Type B pancreatic cell (in vitro differentiated cells): ENCODE results near the gene PRLR. TPM values are rescaled to one million over a fixed set of nuclear protein-coding genes. Genes with fewer than 3 reads are reported as not detected.

ENCODE experiments used
- DNase-seq: peaks from one replicate; pipeline ENCODE4 v3.0.0; 2021; ENCODE audit warnings: mixed read lengths; ENCODE audit not compliant: unreplicated experiment; ENCODE audit errors: extremely low spot score
- H3K27ac Mint-ChIP-seq: 2 replicates; pipeline ENCODE4 v1.8.0; 2021; ENCODE audit warnings: mild to moderate bottlenecking, mixed read lengths
- H3K27me3 Mint-ChIP-seq: 2 replicates; pipeline ENCODE4 v1.8.0; 2021; ENCODE audit warnings: mixed read lengths
- H3K36me3 Mint-ChIP-seq: 2 replicates; pipeline ENCODE4 v1.8.0; 2021; ENCODE audit warnings: mixed read lengths
- H3K4me1 Mint-ChIP-seq: one replicate; pipeline ENCODE4 v1.8.0; 2021; ENCODE audit warnings: mixed read lengths; ENCODE audit not compliant: unreplicated experiment
- H3K4me3 Mint-ChIP-seq: 2 replicates; pipeline ENCODE4 v1.8.0; 2021; ENCODE audit warnings: mild to moderate bottlenecking, mixed read lengths
- H3K9me3 Mint-ChIP-seq: 2 replicates; pipeline ENCODE4 v1.8.0; 2021; ENCODE audit warnings: mixed read lengths
- CTCF ChIP-seq: fragments of 200-600 bp; sonication (generic); conservative IDR thresholded peaks from 2 replicates; pipeline ENCODE4 v1.5.0; 2021; ENCODE audit warnings: antibody characterized with exemption, mild to moderate bottlenecking
- total RNA-seq: library from RNA; stranded (reverse); gene quantifications from 2 replicates; pipeline ENCODE4 v1.2.1, GENCODE V29; 2021; ENCODE audit warnings: low replicate concordance

The PRLR gene
- total RNA-seq, 1 donor from 2014 or later, result 6.7 TPM

GRCh38 chr5:35164860-35165542, 65.3 kb downstream of the PRLR start:
- Mint-ChIP-seq H3K27ac (no peak overlapping the region), H3K9me3 (peaks cover 11% of the 10 kb centered on the region), H3K4me3 (no peak overlapping the region), H3K36me3 (no peaks in the 10 kb centered on the region), H3K27me3 (no peaks in the 10 kb centered on the region), H3K4me1 (no peaks in the 10 kb centered on the region)
- no peak for TF ChIP-seq CTCF
- no peak for DNase-seq

- no peak overlapping the region for H3K27ac Mint-ChIP-seq
- DNase-seq, result no peak
- H3K27me3 Mint-ChIP-seq, result no peaks in the 10 kb centered on the region
- H3K9me3 Mint-ChIP-seq, result no peaks in the 10 kb centered on the region
- TF ChIP-seq CTCF, result no peak
- H3K36me3 Mint-ChIP-seq, result no peaks in the 10 kb centered on the region
- H3K4me1 Mint-ChIP-seq, result no peaks in the 10 kb centered on the region
- no peak overlapping the region for H3K4me3 Mint-ChIP-seq
Measured at GRCh38 chr5:35163710-35164033, 66.6 kb downstream of the PRLR start.

- Mint-ChIP-seq H3K27me3 (no peaks in the 10 kb centered on the region), H3K36me3 (no peaks in the 10 kb centered on the region)
Measured at GRCh38 chr5:35162848-35163709, 67.2 kb downstream of the PRLR start.

GRCh38 chr5:35161652-35162273, 68.5 kb downstream of the PRLR start:
- Mint-ChIP-seq H3K9me3 (no peaks in the 10 kb centered on the region), H3K4me3 (no peak overlapping the region), H3K4me1 (no peaks in the 10 kb centered on the region), H3K27me3 (no peaks in the 10 kb centered on the region), H3K36me3 (no peaks in the 10 kb centered on the region), H3K27ac (no peak overlapping the region)
- no peak for TF ChIP-seq CTCF
- DNase-seq, result no peak

More at GRCh38 chr5:35162848-35163709, 67.2 kb downstream of the PRLR start:
- no peaks in the 10 kb centered on the region for H3K9me3 Mint-ChIP-seq
- no peak overlapping the region for H3K4me3 Mint-ChIP-seq
- no peak for TF ChIP-seq CTCF
- DNase-seq, result no peak
- H3K27ac Mint-ChIP-seq, result no peak overlapping the region
- no peaks in the 10 kb centered on the region for H3K4me1 Mint-ChIP-seq

GRCh38 chr5:35160486-35161116, 69.7 kb downstream of the PRLR start:
- Mint-ChIP-seq H3K27me3 (no peaks in the 10 kb centered on the region), H3K4me1 (no peaks in the 10 kb centered on the region), H3K27ac (no peak overlapping the region), H3K9me3 (no peaks in the 10 kb centered on the region), H3K36me3 (no peaks in the 10 kb centered on the region), H3K4me3 (no peak overlapping the region)
- no peak for TF ChIP-seq CTCF
- DNase-seq, result no peak
